T-helper 2 cell treated with Interferon-gamma antibody and Interleukin-4, amounts not matched to agents 100 ng/mL and 5 ng/mL, for 36 hours (primary cell): ENCODE results near the gene RNF115. TPM values are rescaled to one million over a fixed set of nuclear protein-coding genes. Genes with fewer than 3 reads are reported as not detected.
"Not testable (repeated sequence)": the region's sequence is repeated elsewhere in the genome, so short reads cannot be mapped to it uniquely, and the experiment has no call there.

Source experiments
- intact Hi-C: fragments of 100-400 bp; cut with micrococcal nuclease; formaldehyde crosslinking; loops from one replicate; pipeline ENCODE4 v1.15.1; 2023
- total RNA-seq: library from RNA; stranded (reverse); gene quantifications from 2 replicates; pipeline ENCODE4 v1.2.3, GENCODE V29; 2022

Gene RNF115
- total RNA-seq, 1 donor from 2014 or later = 16.4 TPM

GRCh38 chr1:145782272-145783099 is 41.4 kb downstream of the RNF115 start:
- intact Hi-C loops = no loop called here

- intact Hi-C loops = no loop called here
These were observed 45.8 kb downstream of the RNF115 start for GRCh38 chr1:145778146-145778540.

DNA sequence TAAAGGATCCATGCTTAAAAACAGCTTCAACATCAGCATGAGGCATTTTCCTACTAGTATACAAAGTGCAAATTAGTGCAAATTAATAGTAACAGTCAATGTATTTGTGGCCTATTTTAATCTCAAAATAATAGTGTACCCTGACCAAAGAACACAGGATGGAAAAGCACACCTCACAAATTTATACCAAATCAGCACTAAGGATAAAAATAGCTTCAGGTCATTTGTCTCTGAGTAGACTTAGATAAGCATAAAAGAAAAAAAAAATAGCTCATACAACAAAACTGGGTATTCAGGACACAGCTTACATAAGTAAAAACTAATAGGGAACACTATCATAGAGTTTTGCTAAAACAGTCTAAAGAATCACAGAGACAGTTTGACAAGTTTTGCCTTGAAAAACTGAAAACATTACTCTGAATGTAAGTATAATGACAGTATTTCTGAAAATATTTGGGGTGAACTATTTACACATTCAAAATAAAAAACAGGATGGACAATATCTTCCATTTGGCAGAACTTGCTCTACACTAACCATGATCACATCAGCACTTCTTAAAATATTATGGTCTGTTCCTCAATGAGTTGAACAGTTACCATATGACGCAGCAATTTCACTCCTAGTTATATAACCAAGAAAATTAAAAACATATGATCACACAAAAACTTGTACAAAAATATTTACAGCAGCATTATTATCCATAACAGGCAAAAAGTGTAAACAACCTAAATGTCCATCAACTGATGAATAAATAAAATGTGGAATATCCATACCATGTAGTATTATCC is 46.3 kb downstream of the RNF115 start:
- intact Hi-C loops = no loop called here

DNA sequence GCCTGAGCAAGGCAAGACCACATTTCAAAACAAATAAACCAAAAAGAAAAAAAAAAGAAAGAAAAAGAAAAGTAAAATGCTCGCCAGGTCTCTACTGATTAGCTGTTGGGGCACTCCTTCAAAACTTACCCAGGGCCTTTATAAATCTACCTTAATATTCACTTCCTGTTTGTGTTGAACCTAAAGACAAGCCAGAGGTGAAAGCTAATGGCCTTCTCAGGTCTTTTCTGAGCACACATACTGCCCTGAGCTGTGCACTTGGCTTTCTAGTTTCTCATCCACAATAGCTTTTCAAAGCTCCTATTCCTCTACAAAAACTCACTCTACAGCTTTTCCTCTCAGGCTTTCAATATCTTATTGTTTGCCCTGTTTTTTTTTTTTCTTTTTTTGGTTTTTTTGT is 50.5 kb downstream of the RNF115 start:
- intact Hi-C loops = no loop called here

DNA sequence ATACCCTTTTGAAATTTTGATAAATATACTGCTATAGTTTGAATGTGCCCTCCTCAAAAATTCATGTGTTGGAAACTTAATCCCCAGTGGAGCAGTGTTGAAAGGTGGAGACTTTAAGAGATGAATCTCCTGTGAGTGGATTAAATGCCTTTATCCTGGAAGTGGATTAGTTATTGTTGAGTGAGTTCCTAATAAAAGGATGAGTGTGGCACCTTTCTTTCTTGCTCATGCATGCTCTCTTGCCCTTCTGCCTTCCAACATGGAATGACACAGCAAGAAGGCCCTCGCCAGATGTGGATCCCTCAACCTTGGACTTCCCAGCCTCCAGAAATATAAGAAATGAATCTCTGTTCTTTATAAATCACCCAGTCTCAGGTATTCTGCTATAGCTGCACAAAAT is 52.8 kb downstream of the RNF115 start:
- intact Hi-C loops = no loop called here

- intact Hi-C loops = not testable (repeated sequence)
These were observed 55.9 kb downstream of the RNF115 start for GRCh38 chr1:145768004-145768403.

DNA sequence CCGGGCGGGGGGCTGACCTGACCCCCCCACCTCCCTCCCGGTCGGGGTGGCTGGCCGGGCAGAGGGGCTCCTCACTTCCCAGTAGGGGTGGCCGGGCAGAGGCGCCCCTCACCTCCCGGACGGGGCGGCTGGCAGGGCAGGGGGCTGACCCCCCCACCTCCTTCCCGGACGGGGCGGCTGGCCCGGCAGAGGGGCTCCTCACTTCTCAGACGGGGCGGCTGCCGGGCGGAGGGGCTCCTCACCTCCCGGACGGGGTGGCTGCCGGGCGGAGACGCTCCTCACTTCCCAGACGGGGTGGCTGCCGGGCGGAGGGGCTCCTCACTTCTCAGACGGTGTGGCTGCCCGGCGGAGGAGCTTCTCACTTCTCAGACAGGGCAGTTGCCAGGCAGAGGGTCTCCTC is 57.0 kb downstream of the RNF115 start:
- intact Hi-C loops = not testable (repeated sequence)

GRCh38 chr1:145765585-145766360 is 58.1 kb downstream of the RNF115 start:
- intact Hi-C loops = not testable (repeated sequence)

- intact Hi-C loops = not testable (repeated sequence)
These were observed 58.8 kb downstream of the RNF115 start for GRCh38 chr1:145765127-145765526.

GRCh38 chr1:145764231-145764940 is 59.5 kb downstream of the RNF115 start:
- intact Hi-C loops = not testable (repeated sequence)

DNA sequence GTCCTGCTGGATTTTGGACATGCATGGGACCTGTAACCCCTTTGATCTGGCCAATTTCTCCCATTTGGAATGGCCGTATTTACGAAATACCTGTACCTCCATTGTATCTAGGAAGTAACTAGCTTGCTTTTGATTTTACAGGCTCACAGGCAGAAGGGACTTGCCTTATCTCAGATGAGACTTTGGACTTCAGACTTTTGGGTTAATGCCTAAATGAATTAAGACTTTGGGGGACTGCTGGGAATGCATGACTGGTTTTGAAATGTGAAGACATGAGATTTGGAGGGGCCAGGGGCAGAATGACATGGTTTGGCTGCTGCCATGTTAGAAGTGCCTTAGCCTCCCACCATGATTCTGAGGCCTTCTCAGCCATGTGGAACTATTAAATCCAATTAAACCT is 61.9 kb downstream of the RNF115 start:
- intact Hi-C loops = not testable (repeated sequence)

- intact Hi-C loops = not testable (repeated sequence)
These were observed 62.4 kb downstream of the RNF115 start for GRCh38 chr1:145761498-145761897.

DNA sequence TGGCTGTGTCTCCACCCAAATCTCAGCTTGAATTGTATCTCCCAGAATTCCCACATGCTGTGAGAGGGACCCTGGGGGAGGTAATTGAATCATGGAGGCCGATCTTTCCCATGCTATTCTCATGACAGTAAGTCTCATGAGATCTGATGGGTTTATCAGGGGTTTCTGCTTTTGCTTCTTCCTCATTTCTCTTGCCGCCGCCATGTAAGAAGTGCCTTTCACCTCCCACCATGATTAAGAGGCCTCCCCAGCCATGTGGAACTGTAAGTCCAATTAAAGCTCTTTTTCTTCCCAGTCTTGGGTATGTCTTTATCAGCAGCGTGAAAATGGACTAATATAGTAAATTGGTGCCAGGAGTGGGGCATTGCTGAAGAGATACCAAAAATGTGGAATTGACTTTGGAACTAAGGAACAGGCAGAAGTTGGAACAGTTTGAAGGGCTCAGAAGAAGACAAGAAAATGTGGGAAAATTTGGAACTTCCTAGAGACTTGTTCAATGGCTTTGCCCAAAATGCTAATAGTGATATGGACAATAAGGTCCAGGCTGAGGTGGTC is 63.4 kb downstream of the RNF115 start:
- intact Hi-C loops = not testable (repeated sequence)

DNA sequence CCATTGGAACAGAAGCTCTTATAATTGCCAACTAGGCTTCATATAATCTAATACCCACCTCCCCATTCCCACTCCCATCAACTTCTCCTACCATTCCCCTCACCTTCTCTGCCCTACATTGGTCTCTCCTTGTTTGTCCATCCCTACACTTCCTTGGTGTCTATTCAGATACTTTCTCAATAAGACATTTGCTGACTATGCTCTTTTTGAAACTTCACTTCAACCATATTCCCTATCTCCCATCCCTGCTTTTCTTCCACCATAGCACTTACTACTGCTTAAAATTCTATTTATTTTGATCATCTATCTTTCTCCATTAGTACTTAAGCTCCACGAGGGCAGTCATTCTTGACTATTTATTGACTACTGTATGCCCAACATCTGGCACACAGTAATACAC is 64.2 kb downstream of the RNF115 start:
- intact Hi-C loops = no loop called here

DNA sequence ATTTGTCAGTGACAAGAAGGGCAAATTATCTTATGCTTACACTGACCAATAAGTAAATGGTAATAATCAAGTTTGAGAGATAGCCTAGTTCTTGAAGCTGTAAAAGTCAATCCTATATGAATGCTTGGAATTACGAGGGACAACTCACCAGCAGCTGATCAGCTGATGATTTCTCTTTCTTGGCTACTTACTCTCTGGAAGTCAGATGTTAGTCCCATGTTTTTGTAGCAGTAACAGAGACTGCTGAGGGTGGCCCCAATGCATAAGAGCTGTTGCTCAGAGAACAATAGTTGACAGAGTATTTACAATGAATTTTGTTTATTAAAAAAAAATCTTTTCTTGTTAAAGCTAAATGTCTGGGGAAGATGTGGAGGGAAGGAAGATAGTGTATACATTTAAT is 65.3 kb downstream of the RNF115 start:
- intact Hi-C loops = no loop called here

DNA sequence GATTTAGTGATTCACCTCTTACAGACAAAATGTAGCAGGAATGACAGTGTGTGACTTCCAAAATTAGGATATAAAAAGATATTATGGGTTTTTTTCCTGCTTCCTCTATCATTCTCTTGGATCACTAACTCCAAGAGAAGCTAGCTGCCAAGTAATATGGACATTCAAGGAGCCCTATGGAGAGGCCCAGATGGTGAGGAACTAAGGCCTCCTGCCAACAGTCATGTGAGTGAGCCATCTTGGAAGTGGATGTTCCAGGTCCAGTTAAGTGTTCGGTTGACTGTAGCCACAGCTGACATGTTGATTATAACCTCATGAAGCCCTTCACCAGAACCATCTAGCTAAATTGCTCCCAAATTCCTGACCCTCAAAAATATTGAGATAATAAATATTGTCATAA is 65.8 kb downstream of the RNF115 start:
- intact Hi-C loops = no loop called here

- intact Hi-C loops = no loop called here
These were observed 66.5 kb downstream of the RNF115 start for GRCh38 chr1:145757420-145757819.

DNA sequence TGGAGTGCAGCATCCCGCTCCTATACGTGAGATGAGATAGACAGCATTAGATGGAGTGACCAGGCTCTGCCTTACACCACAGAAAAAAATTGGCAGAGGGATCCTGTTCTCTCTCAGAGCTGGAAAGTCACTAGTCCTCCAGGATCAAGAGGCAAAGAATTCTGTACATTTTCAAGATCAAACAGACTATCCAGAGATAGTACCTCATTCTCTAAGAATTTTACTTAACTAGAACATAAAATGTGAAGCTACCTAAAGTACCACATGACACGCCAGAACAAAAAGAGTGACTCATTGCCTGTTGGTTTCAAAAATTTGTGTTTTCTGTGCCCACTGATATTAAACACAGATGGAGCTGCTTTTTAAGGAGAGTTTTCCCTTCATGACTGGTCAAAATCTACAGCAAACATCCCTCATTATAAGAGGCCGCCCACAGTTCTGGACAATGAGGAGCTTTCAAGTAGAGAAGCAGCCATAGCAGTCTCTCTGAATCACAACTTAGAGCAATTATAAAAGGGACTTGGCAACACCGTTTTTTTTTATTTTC is 72.3 kb downstream of the RNF115 start:
- intact Hi-C loops = no loop called here

GRCh38 chr1:145750426-145750825 is 73.5 kb downstream of the RNF115 start:
- intact Hi-C loops = no loop called here

DNA sequence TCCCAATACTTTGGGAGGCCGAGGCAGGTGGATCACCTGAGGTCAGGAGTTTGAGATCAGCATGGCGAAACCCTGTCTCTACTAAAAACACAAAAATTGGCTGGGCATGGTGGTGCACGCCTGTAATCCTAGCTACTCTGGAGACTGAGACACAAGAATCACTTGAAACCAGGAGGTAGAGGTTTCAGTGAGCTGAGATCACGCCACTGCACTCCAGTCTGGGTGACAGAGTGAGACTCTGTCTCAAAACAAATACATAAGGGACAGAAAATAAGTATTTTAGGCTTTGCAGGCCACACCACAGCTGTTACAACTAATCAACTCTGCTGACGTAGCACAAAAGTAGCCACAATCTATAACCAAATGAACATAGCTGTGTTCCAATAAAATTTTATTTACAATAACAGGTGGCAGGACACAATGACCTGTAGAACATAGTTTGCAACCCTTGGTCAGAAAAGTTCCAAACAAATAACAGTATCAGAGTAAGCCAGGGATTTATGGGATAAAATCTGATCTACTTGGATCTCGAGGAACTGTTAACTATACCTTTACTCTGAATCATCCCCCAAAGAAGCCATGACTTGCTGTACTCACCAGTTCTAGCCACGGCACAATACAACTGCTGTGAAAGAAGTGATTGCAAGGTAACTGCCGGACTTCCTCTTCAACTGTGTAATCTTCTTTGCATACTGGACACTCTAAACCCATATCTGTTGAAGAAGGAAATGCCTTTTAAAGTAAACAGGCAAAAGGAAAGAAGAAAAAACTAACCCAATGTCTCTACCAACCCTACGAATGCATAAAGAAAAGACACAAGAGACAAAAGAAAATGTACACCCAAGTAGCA is 76.3 kb downstream of the RNF115 start:
- intact Hi-C loops = no loop called here
